Measurements from ENCODE around the gene TESK2.
"Not testable (repeated sequence)": the region's sequence is repeated elsewhere in the genome, so short reads cannot be mapped to it uniquely, and the experiment has no call there.

The TESK2 gene

DNA sequence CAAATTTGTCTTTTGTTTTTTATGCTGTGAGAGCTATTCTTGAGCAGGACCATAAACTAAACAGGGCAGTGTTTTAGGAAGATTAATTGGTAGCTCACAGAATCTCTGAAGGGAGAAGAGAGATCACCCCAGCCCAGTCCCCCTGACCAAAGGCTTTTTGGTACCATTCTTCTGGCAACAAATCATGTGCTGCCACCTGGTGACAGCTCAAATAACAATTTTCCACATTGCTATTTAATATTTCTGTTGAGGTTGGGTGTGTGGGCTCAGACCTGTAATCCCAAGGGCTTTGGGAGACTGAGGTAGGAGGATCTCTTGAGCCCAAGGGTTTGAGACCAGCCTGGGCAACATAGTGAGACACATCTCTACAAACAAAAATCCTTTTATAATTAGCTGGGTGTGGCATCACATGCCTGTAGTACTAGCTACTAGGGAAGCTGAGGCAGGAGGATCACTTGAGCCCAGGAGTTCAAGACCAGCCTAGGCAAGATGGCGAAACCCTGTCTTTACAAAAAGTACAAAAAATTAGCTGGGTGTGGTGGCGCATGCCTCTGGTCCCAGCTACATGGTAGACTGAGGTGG lies 2.2 kb upstream of the TESK2 start (continued):
- TF ChIP-seq, protein P1, sequence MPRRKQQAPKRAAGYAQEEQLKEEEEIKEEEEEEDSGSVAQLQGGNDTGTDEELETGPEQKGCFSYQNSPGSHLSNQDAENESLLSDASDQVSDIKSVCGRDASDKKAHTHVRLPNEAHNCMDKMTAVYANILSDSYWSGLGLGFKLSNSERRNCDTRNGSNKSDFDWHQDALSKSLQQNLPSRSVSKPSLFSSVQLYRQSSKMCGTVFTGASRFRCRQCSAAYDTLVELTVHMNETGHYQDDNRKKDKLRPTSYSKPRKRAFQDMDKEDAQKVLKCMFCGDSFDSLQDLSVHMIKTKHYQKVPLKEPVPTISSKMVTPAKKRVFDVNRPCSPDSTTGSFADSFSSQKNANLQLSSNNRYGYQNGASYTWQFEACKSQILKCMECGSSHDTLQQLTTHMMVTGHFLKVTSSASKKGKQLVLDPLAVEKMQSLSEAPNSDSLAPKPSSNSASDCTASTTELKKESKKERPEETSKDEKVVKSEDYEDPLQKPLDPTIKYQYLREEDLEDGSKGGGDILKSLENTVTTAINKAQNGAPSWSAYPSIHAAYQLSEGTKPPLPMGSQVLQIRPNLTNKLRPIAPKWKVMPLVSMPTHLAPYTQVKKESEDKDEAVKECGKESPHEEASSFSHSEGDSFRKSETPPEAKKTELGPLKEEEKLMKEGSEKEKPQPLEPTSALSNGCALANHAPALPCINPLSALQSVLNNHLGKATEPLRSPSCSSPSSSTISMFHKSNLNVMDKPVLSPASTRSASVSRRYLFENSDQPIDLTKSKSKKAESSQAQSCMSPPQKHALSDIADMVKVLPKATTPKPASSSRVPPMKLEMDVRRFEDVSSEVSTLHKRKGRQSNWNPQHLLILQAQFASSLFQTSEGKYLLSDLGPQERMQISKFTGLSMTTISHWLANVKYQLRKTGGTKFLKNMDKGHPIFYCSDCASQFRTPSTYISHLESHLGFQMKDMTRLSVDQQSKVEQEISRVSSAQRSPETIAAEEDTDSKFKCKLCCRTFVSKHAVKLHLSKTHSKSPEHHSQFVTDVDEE (CRISPR knock-in tag; IDR thresholded peaks at IDR 0.05), result no peak
- no peak for TF ChIP-seq CSDC2 (CRISPR knock-in tag; IDR thresholded peaks at IDR 0.05)
- TF ChIP-seq, protein P2, sequence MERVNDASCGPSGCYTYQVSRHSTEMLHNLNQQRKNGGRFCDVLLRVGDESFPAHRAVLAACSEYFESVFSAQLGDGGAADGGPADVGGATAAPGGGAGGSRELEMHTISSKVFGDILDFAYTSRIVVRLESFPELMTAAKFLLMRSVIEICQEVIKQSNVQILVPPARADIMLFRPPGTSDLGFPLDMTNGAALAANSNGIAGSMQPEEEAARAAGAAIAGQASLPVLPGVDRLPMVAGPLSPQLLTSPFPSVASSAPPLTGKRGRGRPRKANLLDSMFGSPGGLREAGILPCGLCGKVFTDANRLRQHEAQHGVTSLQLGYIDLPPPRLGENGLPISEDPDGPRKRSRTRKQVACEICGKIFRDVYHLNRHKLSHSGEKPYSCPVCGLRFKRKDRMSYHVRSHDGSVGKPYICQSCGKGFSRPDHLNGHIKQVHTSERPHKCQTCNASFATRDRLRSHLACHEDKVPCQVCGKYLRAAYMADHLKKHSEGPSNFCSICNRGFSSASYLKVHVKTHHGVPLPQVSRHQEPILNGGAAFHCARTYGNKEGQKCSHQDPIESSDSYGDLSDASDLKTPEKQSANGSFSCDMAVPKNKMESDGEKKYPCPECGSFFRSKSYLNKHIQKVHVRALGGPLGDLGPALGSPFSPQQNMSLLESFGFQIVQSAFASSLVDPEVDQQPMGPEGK (CRISPR knock-in tag; IDR thresholded peaks at IDR 0.05; ENCODE audit: borderline replicate concordance), result no peak

DNA sequence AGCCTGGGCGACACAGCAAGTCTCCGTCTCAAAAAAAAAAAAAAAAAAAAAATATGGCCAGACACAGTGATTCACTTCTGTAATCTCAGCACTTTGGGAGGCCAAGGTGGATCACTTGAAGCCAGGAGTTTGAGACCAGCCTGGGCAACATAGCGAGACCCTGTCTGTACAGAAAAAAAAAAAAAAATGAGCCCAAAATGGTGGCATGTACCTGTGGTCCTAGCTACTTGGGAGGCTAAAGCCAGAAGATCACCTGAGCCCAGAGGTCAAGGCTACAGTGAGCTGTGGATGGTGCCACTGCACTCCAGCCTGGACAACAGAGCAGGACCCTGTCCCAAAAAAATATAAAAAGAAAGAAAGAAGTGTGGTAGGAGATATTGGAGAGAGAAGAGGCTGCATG lies 1.7 kb upstream of the TESK2 start:
- ATAC-seq, result no peak
- TF ChIP-seq, protein P3, sequence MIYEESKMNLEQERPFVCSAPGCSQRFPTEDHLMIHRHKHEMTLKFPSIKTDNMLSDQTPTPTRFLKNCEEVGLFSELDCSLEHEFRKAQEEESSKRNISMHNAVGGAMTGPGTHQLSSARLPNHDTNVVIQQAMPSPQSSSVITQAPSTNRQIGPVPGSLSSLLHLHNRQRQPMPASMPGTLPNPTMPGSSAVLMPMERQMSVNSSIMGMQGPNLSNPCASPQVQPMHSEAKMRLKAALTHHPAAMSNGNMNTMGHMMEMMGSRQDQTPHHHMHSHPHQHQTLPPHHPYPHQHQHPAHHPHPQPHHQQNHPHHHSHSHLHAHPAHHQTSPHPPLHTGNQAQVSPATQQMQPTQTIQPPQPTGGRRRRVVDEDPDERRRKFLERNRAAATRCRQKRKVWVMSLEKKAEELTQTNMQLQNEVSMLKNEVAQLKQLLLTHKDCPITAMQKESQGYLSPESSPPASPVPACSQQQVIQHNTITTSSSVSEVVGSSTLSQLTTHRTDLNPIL (CRISPR knock-in tag; IDR thresholded peaks at IDR 0.05; ENCODE audit: low read depth), result no peak
- TF ChIP-seq CSDC2 (CRISPR knock-in tag; IDR thresholded peaks at IDR 0.05) (no peak), BACH2 (CRISPR knock-in tag; IDR thresholded peaks at IDR 0.05; ENCODE audit: borderline replicate concordance) (no peak), ISL1 (CRISPR knock-in tag; IDR thresholded peaks at IDR 0.05) (no peak)
- TF ChIP-seq, protein P4, sequence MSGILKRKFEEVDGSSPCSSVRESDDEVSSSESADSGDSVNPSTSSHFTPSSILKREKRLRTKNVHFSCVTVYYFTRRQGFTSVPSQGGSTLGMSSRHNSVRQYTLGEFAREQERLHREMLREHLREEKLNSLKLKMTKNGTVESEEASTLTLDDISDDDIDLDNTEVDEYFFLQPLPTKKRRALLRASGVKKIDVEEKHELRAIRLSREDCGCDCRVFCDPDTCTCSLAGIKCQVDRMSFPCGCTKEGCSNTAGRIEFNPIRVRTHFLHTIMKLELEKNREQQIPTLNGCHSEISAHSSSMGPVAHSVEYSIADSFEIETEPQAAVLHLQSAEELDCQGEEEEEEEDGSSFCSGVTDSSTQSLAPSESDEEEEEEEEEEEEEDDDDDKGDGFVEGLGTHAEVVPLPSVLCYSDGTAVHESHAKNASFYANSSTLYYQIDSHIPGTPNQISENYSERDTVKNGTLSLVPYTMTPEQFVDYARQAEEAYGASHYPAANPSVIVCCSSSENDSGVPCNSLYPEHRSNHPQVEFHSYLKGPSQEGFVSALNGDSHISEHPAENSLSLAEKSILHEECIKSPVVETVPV (CRISPR knock-in tag; IDR thresholded peaks at IDR 0.05), result no peak

DNA sequence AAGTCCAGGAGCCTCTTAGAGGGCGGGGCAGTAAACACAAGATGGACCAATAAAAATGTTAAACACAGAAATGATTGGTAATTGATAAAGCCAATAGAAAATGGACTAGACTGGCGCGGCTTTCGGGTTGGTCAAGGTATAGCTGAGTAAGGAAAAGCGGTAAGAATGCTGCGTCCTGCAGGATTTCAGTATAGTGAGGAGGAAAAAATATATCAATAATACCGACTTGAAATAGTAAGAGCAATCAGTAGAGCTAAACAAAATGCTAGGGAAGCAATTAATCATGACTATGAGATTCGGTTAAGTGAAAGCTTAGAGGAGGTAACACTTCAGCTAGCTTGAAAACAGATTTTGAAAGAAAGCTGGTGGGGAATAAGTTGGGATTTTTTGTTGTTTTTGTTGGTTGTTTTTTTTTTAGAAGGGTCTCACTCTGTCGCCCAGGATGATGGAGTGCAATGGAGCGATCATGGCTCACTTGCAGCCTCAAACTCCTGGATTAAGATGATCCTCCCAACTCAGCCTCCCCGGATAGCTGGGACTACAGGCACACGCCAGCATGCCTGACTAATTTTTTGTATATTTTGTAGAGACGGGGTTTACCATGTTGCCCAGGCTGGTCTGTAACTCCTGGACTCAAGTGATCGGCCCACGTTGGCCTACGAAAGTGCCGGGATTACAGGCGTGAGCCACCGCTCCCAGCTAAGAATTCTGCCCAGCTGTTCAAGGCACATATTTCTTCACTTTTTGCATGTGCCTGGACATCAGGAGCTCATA lies 711 bp upstream of the TESK2 start:
- TF ChIP-seq ZFP3 (CRISPR knock-in tag; IDR thresholded peaks at IDR 0.05) (no peak), ZNF565 (CRISPR knock-in tag; conservative IDR thresholded peaks at IDR 0.05; ENCODE audit: low read depth) (no peak), ZC3H10 (CRISPR knock-in tag; IDR thresholded peaks at IDR 0.05) (no peak), OSR1 (CRISPR knock-in tag; IDR thresholded peaks at IDR 0.05) (no peak)
- no peak for ATAC-seq

DNA sequence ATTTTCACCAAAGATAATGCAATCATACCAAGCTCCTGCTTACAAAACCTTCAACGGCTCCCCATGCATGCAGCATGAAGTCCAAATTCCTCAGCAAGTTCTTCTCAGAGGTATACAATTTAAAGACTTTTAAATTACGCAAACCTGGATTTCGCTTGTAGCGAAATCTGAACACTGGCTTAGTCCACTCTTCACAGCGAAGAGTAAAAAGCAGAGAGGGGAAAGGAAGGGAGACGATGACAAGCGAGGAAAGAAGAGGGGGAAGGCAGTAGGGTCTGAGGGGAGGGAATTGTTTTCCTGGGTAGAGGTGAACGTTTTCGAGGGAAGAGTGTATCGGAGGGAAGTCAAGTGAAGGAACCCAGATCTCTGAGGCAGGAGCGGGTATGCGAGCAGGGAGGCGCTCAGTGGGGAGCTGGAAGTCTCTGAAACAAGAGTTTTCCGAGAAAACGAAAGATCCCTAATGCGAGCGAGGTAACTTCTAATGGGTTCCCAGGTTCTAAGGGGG lies 790 bp downstream of the TESK2 start:
- ATAC-seq, result peak; percentile 13
- TF ChIP-seq ZNF565 (CRISPR knock-in tag; conservative IDR thresholded peaks at IDR 0.05; ENCODE audit: low read depth) (no peak), ZNF70 (CRISPR knock-in tag; IDR thresholded peaks at IDR 0.05) (no peak), CSDC2 (CRISPR knock-in tag; IDR thresholded peaks at IDR 0.05) (no peak), ZNF8 (CRISPR knock-in tag; IDR thresholded peaks at IDR 0.05) (no peak), PPARA (CRISPR knock-in tag; IDR thresholded peaks at IDR 0.05; ENCODE audit: borderline replicate concordance) (no peak), ZC3H10 (CRISPR knock-in tag; IDR thresholded peaks at IDR 0.05) (no peak), TOX (CRISPR knock-in tag; IDR thresholded peaks at IDR 0.05; ENCODE audit: borderline replicate concordance) (no peak), ARNTL (CRISPR knock-in tag; IDR thresholded peaks at IDR 0.05; ENCODE audit: borderline replicate concordance, low read depth) (no peak)
- TF ChIP-seq, protein P5, sequence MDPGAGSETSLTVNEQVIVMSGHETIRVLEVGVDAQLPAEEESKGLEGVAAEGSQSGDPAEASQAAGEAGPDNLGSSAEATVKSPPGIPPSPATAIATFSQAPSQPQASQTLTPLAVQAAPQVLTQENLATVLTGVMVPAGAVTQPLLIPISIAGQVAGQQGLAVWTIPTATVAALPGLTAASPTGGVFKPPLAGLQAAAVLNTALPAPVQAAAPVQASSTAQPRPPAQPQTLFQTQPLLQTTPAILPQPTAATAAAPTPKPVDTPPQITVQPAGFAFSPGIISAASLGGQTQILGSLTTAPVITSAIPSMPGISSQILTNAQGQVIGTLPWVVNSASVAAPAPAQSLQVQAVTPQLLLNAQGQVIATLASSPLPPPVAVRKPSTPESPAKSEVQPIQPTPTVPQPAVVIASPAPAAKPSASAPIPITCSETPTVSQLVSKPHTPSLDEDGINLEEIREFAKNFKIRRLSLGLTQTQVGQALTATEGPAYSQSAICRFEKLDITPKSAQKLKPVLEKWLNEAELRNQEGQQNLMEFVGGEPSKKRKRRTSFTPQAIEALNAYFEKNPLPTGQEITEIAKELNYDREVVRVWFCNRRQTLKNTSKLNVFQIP (CRISPR knock-in tag; IDR thresholded peaks at IDR 0.05; ENCODE audit: borderline replicate concordance, low read depth), result no peak

DNA sequence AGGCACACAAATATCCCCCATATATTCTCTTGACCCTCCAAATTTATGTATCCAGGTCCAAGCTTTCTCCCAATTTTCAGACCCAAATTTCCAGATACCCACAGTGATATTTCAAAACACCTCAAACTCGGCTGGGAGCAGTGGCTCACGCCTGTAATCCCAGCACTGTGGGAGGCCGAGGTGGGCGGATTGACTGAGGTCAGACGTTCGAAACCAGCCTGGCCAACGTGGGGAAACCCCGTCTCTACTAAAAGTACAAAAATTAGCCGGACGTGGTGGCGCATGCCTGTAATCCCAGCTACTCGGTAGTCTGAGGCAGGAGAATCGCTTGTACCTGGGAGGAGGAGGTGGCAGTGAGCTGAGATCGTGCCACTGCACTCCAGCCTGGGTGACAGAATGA lies 1.6 kb downstream of the TESK2 start:
- not testable (repeated sequence) for ATAC-seq
